K562 (cell line): ENCODE results near the gene PYDC2. TPM values are rescaled to one million over a fixed set of nuclear protein-coding genes. Genes with fewer than 3 reads are reported as not detected.

Source experiments
- ATAC-seq: fragments of 200-7000 bp; cut with Tn5 transposase; 3 replicates; pipeline ENCODE4 v1.9.1; 2020; ENCODE audit warnings: moderate library complexity
- BruUV-seq: library from RNA; stranded (reverse); fragments of 400-500 nt; replicated peaks from 2 replicates; lab custom pipeline; 2021; lab: Mats Ljungman, UMichigan
- CTCF ChIA-PET: fragments of 300-600 bp; formaldehyde crosslinking; extraction: SDS; loops from one replicate; lab custom pipeline; 2021; ENCODE audit warnings: low intra/inter-chr PET ratio; lab: Yijun Ruan, JAX
- POLR2A ChIA-PET: fragments of 300-600, 350-650 bp; sonication (Branson Sonifier 250); formaldehyde crosslinking; extraction: SDS; loops from one replicate; lab custom pipeline; 2021; ENCODE audit warnings: antibody characterized with exemption, inconsistent platforms; lab: Yijun Ruan, JAX
- DNase-seq, 4 experiments: peaks; one replicate each; pipeline versions ENCODE4 v3.0.0 to v3.0.0-alpha.2; 2011 to 2018; ENCODE audit warnings: low spot score in 3 of 4, mixed read lengths in 3 of 4; ENCODE audit errors: extremely low read depth in 1 of 4
- FAIRE-seq: peaks from 2 replicates; lab custom pipeline; 2011; peaks lifted over from hg19 to GRCh38; lab: Jason Lieb, UNC
- H2AFZ ChIP-seq: 2 replicates; pipeline ENCODE4 v1.6.0; 2011; ENCODE audit warnings: low read depth, low read length, control low read depth, inconsistent platforms
- H3K27ac ChIP-seq: fragments of 200-600 bp; 3 replicates; pipeline ENCODE4 v1.8.0; 2011; ENCODE audit warnings: low read depth, mild to moderate bottlenecking, control low read depth, inconsistent platforms, low read length, moderate library complexity, mixed read lengths; ENCODE audit errors: extremely low read depth
- H3K27me3 ChIP-seq, 2 experiments: fragments of 300-600 bp in 1 of 2; 2 replicates in 1 of 2; 3 replicates in 1 of 2; pipeline versions ENCODE4 v1.6.0 to v1.8.0; 2011; ENCODE audit warnings: inconsistent platforms in 2 of 2, low read length in 2 of 2, mild to moderate bottlenecking in 1 of 2, mixed read lengths in 1 of 2, moderate library complexity in 1 of 2; ENCODE audit not compliant: control insufficient read depth in 2 of 2, insufficient read depth in 2 of 2
- H3K36me3 ChIP-seq: fragments of 300-600 bp; 3 replicates; pipeline ENCODE4 v1.8.0; 2011; ENCODE audit warnings: mild to moderate bottlenecking, low read length, inconsistent platforms; ENCODE audit not compliant: control insufficient read depth, insufficient read depth
- H3K4me1 ChIP-seq, 2 experiments: fragments of 200-600 bp in 1 of 2; replicated peaks in 1 of 2; 2 replicates in 1 of 2; 3 replicates in 1 of 2; pipeline versions ENCODE4 v1.5.1 to v1.8.0; 2011; ENCODE audit warnings: inconsistent platforms in 2 of 2, low read length in 2 of 2, mild to moderate bottlenecking in 1 of 2, mixed read lengths in 1 of 2, moderate library complexity in 1 of 2; ENCODE audit not compliant: control insufficient read depth in 2 of 2, insufficient read depth in 2 of 2
- H3K4me2 ChIP-seq: 2 replicates; pipeline ENCODE4 v1.6.1; 2011; ENCODE audit warnings: low read length, control low read depth, inconsistent platforms, mixed read lengths; ENCODE audit not compliant: insufficient read depth
- H3K4me3 ChIP-seq: fragments of 200-600 bp; sonication (generic), shearing (Covaris generic); 2 replicates; pipeline ENCODE4 v1.5.1; 2016; ENCODE audit warnings: control low read depth, inconsistent platforms
- H3K79me2 ChIP-seq: fragments of 200-600 bp; 3 replicates; pipeline ENCODE4 v1.8.0; 2011; ENCODE audit warnings: low read length, inconsistent platforms; ENCODE audit not compliant: control insufficient read depth, insufficient read depth
- H3K9ac ChIP-seq, 2 experiments: 2 replicates each; pipeline versions ENCODE4 v1.6.0 to v1.6.1; 2011; ENCODE audit warnings: low read depth in 2 of 2, low read length in 2 of 2, control low read depth in 1 of 2, inconsistent platforms in 1 of 2, mild to moderate bottlenecking in 1 of 2, mixed read lengths in 1 of 2; ENCODE audit not compliant: insufficient read depth in 1 of 2
- H3K9me1 ChIP-seq: one replicate; pipeline ENCODE4 v1.6.0; 2011; ENCODE audit warnings: inconsistent platforms, mild to moderate bottlenecking, low read length, moderate library complexity; ENCODE audit not compliant: control insufficient read depth, insufficient read depth
- H3K9me3 ChIP-seq: replicated peaks from 2 replicates; pipeline ENCODE4 v1.5.1; 2011; ENCODE audit warnings: low read depth, low read length, inconsistent platforms; ENCODE audit not compliant: control insufficient read depth, insufficient read depth
- H4K20me1 ChIP-seq: replicated peaks from 2 replicates; pipeline ENCODE4 v1.6.1; 2011; ENCODE audit warnings: low read length, inconsistent platforms, mixed read lengths; ENCODE audit not compliant: control insufficient read depth, insufficient read depth
- BCOR ChIP-seq: fragments of 450-650 bp; IDR thresholded peaks from 2 replicates; pipeline ENCODE4 v1.6.1; 2016
- CHD1 ChIP-seq: fragments of 200-600 bp; sonication (generic); IDR thresholded peaks from one replicate; pipeline ENCODE4 v1.6.1; 2012; ENCODE audit warnings: mild to moderate bottlenecking, moderate library complexity, low read length, inconsistent platforms
- KDM1A ChIP-seq, 2 experiments: fragments of 450-650 bp; IDR thresholded peaks; 2 replicates each; pipeline ENCODE4 v1.6.1; 2016; ENCODE audit warnings: mild to moderate bottlenecking in 2 of 2
- RBM25 ChIP-seq: fragments of 200-400 bp; formaldehyde crosslinking; IDR thresholded peaks from 2 replicates; pipeline ENCODE4 v1.6.1; 2018; ENCODE audit warnings: low read length, low read depth, moderate library complexity; ENCODE audit not compliant: severe bottlenecking
- ZNF146 ChIP-seq: IDR thresholded peaks from one replicate; pipeline ENCODE4 v1.6.1; 2018; ENCODE audit warnings: missing compliant biosample characterization; ENCODE audit not compliant: unreplicated experiment
- ZNF165 ChIP-seq: fragments of 250-450 bp; sonication (Bioruptor Pico); IDR thresholded peaks from 2 replicates; pipeline ENCODE4 v1.4.0; 2020; ENCODE audit warnings: borderline replicate concordance
- WGBS: fragments of 100-300 bp; shearing (Covaris generic); methylation state at CpG from one replicate; pipeline ENCODE4 v1.1.6; 2016; ENCODE audit warnings: low coverage, mixed read lengths; ENCODE audit not compliant: insufficient coverage; ENCODE audit errors: missing lambda C conversion rate; 5-methylcytosine and 5-hydroxymethylcytosine counted together
- in situ Hi-C: fragments of 300-500 bp; cut with MboI; formaldehyde crosslinking; loops from 4 replicates; pipeline ENCODE4 v1.15.0; 2018; ENCODE audit warnings: inconsistent platforms, mixed read lengths
- intact Hi-C: fragments of 100-400 bp; cut with micrococcal nuclease; formaldehyde crosslinking; loops from 2 replicates; pipeline ENCODE4 v1.14.2; 2022
- polyA plus RNA-seq, 8 experiments: library from polyadenylated mRNA; depleted of rRNA in 4 of 8; stranded (reverse) in 5 of 8; unstranded in 3 of 8; fragments of >200 nt; fragmentation: Nextera tagmentation in 2 of 8; fragmentation: Illumina TruSeq in 1 of 8; extraction: Ambion mirVana in 2 of 8; extraction: Trizol in 1 of 8; gene quantifications; 2 replicates each; pipeline versions ENCODE4 v1.2.1 to v1.2.3, GENCODE V29; 2011 to 2014; ENCODE audit warnings: inconsistent platforms in 1 of 8, missing spikeins in 1 of 8
- total RNA-seq, 7 experiments: library from RNA; depleted of rRNA in 6 of 7; stranded (reverse); fragments of >200 nt in 6 of 7; fragmentation: Illumina TruSeq in 2 of 7; extraction: Trizol in 2 of 7; gene quantifications; 2 replicates each; pipeline versions ENCODE4 v1.2.1 to v1.2.3, GENCODE V29; 2011 to 2021; ENCODE audit warnings: low replicate concordance in 1 of 7
- TF ChIP-seq, protein P1 (sequence below): fragments of 450-650 bp; IDR thresholded peaks from 2 replicates; pipeline ENCODE4 v1.6.1; 2018; ENCODE audit warnings: mild to moderate bottlenecking, low read depth; ENCODE audit not compliant: partially characterized antibody
- TF ChIP-seq, protein P2 (sequence below): sonication (generic); formaldehyde crosslinking; IDR thresholded peaks from 2 replicates; pipeline ENCODE4 v1.9.0; 2022; ENCODE audit warnings: mild to moderate bottlenecking, missing genetic modification reagents

The PYDC2 gene
- total and polyA plus RNA-seq, 9 of the 15 experiments (the other 6 are each of a cell fraction or from before 2014, with no cell fraction given) = 4.0 to 7.6 (median 5.1) TPM; not detected in 5

DNA sequence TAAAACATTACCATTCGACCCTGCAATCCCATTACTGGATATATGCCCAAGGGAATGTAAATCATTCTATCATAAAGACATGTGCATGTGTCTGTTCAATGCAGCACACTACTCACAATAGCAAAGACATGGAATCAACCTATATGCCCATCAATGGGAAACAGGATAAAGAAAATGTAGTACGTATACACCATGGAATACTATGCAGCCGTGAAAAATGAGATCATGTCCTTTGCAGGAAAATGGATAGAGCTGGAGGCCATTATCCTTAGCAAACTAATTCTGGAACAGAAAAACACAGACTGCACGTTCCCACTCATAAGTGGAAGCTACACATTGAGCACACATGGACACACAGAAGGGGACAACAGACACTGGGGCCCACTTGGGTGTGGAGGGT, 20.4 kb upstream of the PYDC2 start:
- CTCF ChIA-PET = no interaction called here
- H3K79me2 ChIP-seq = peaks cover 84% of the 10 kb centered on the region
- H3K27me3 ChIP-seq = no peaks in the 10 kb centered on the region
- peaks cover 8% of the 10 kb centered on the region for H3K36me3 ChIP-seq
- TSS peak; percentile 2 for BruUV-seq
- no peak overlapping the region for H3K4me2 ChIP-seq
- no peaks in the 10 kb centered on the region for H3K9me3 ChIP-seq
- H3K27ac ChIP-seq = no peak overlapping the region
- WGBS = 84% methylated on average over 4 of the region's 4 CpGs
- ATAC-seq (no peak), DNase-seq (no peak), FAIRE-seq (no peak)
- in situ Hi-C loops = no loop called here
- H3K9ac ChIP-seq = no peak overlapping the region
- no peak overlapping the region for H3K4me3 ChIP-seq
- H3K9me1 ChIP-seq = no peaks in the 10 kb centered on the region
- H2AFZ ChIP-seq = no peak overlapping the region
- TF ChIP-seq CHD1 (no peak), RBM25 (peak; percentile 61), ZNF146 (CRISPR knock-in tag) (peak; percentile 95), BCOR (0 out of 2 replicates have a peak, but pooled peaks have one; percentile 13), ZNF165 (CRISPR knock-in tag) (no peak), KDM1A (IDR thresholded peaks at IDR 0.05) (0 out of 4 replicates have a peak, but pooled peaks of 1 of the 2 experiments have one; percentile 16)
- TF ChIP-seq, protein P1, sequence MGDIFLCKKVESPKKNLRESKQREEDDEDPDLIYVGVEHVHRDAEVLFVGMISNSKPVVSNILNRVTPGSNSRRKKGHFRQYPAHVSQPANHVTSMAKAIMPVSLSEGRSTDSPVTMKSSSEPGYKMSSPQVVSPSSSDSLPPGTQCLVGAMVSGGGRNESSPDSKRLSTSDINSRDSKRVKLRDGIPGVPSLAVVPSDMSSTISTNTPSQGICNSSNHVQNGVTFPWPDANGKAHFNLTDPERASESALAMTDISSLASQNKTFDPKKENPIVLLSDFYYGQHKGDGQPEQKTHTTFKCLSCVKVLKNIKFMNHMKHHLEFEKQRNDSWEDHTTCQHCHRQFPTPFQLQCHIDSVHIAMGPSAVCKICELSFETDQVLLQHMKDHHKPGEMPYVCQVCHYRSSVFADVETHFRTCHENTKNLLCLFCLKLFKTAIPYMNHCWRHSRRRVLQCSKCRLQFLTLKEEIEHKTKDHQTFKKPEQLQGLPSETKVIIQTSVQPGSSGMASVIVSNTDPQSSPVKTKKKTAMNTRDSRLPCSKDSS = no peak
- TF ChIP-seq, protein P2, sequence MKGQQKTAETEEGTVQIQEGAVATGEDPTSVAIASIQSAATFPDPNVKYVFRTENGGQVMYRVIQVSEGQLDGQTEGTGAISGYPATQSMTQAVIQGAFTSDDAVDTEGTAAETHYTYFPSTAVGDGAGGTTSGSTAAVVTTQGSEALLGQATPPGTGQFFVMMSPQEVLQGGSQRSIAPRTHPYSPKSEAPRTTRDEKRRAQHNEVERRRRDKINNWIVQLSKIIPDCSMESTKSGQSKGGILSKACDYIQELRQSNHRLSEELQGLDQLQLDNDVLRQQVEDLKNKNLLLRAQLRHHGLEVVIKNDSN (CRISPR knock-in tag) = no peak
- TF ChIP-seq, all 486 proteins: peak for 4
- intact Hi-C loops = no loop called here
- Histone ChIP-seq H3K4me1 (no peaks in the 10 kb centered on the region; a peak in 1 of 5 replicates), H4K20me1 (no peaks in the 10 kb centered on the region)
- POLR2A ChIA-PET = no interaction called here
